GM23338 (cell line): ENCODE measurements around the gene TRIM28. TPM values are rescaled to one million over a fixed set of nuclear protein-coding genes. Genes with fewer than 3 reads are reported as not detected.

Experiments
- ATAC-seq: fragments of 200-7000 bp; cut with Tn5 transposase; 3 replicates; pipeline ENCODE4 v1.9.1; 2020
- DNase-seq: peaks from one replicate; pipeline ENCODE4 v3.0.0-alpha.2; 2015; ENCODE audit warnings: low spot score
- H2AFZ ChIP-seq: fragments of 200-600 bp; sonication (generic); 2 replicates; pipeline ENCODE4 v1.8.0; 2016; ENCODE audit warnings: antibody characterized with exemption, mild to moderate bottlenecking, moderate library complexity
- H3F3A ChIP-seq: fragments of 200-600 bp; sonication (generic); replicated peaks from 2 replicates; pipeline ENCODE4 v1.8.0; 2017; ENCODE audit warnings: antibody characterized with exemption, mixed run types, low read depth
- H3K27ac ChIP-seq: fragments of 200-600 bp; sonication (generic); 2 replicates; pipeline ENCODE4 v1.6.1; 2016; ENCODE audit warnings: low read depth
- H3K27me3 ChIP-seq: fragments of 200-600 bp; sonication (generic); 2 replicates; pipeline ENCODE4 v1.8.0; 2016; ENCODE audit warnings: mild to moderate bottlenecking, mixed run types, moderate library complexity; ENCODE audit not compliant: insufficient read depth
- H3K36me3 ChIP-seq: fragments of 200-600 bp; sonication (generic); 2 replicates; pipeline ENCODE4 v1.8.0; 2016; ENCODE audit warnings: mild to moderate bottlenecking; ENCODE audit not compliant: insufficient read depth
- H3K4me1 ChIP-seq: fragments of 200-600 bp; sonication (generic); 2 replicates; pipeline ENCODE4 v1.8.0; 2016; ENCODE audit warnings: mild to moderate bottlenecking, moderate library complexity; ENCODE audit not compliant: insufficient read depth
- H3K4me2 ChIP-seq: fragments of 200-600 bp; sonication (generic); 2 replicates; pipeline ENCODE4 v1.7.1; 2017; ENCODE audit warnings: mixed run types
- H3K4me3 ChIP-seq: fragments of 200-600 bp; sonication (generic); 2 replicates; pipeline ENCODE4 v1.6.1; 2016; ENCODE audit warnings: mixed run types
- H3K79me2 ChIP-seq: fragments of 200-600 bp; sonication (generic); replicated peaks from 2 replicates; pipeline ENCODE4 v1.8.0; 2017; ENCODE audit warnings: mild to moderate bottlenecking; ENCODE audit not compliant: insufficient read depth
- H3K9me2 ChIP-seq: fragments of 200-600 bp; sonication (generic); 2 replicates; pipeline ENCODE4 v1.8.0; 2017; ENCODE audit not compliant: insufficient read depth
- H4K20me1 ChIP-seq: fragments of 200-600 bp; sonication (generic); replicated peaks from 2 replicates; pipeline ENCODE4 v1.8.0; 2017; ENCODE audit warnings: mild to moderate bottlenecking; ENCODE audit not compliant: insufficient read depth
- H3K27ac Mint-ChIP-seq: 2 replicates; pipeline ENCODE4 v1.8.0; 2020; ENCODE audit warnings: inconsistent platforms, mild to moderate bottlenecking, moderate library complexity, mixed read lengths
- H3K27me3 Mint-ChIP-seq: 3 replicates; pipeline ENCODE4 v1.8.0; 2022; ENCODE audit warnings: low read depth, mild to moderate bottlenecking, moderate library complexity, mixed read lengths, inconsistent platforms; ENCODE audit not compliant: insufficient read depth, poor library complexity
- H3K36me3 Mint-ChIP-seq: 3 replicates; pipeline ENCODE4 v1.8.0; 2021; ENCODE audit warnings: low read depth, mild to moderate bottlenecking, inconsistent platforms, moderate library complexity, mixed read lengths
- H3K4me1 Mint-ChIP-seq: 3 replicates; pipeline ENCODE4 v1.8.0; 2020; ENCODE audit warnings: mild to moderate bottlenecking, inconsistent platforms, mixed read lengths
- H3K4me3 Mint-ChIP-seq: 3 replicates; pipeline ENCODE4 v1.8.0; 2021; ENCODE audit warnings: moderate library complexity, mild to moderate bottlenecking, inconsistent platforms, mixed read lengths
- H3K9me3 Mint-ChIP-seq: 3 replicates; pipeline ENCODE4 v1.8.0; 2020; ENCODE audit warnings: moderate library complexity, mild to moderate bottlenecking, inconsistent platforms, mixed read lengths
- CREB1 ChIP-seq: fragments of 250-450 bp; sonication (Bioruptor Pico); IDR thresholded peaks from 2 replicates; pipeline ENCODE4 v1.5.0; 2020; ENCODE audit warnings: low read depth, mild to moderate bottlenecking, moderate library complexity
- CTCF ChIP-seq, 2 experiments: fragments of 200-600 bp in 1 of 2; sonication (generic) in 1 of 2; conservative IDR thresholded peaks; 2 replicates each; pipeline versions ENCODE4 v1.5.1 to v1.6.1; 2016 to 2017; ENCODE audit warnings: antibody characterized with exemption in 2 of 2, low read depth in 2 of 2, mild to moderate bottlenecking in 2 of 2, moderate library complexity in 1 of 2
- JUNB ChIP-seq: IDR thresholded peaks from one replicate; pipeline ENCODE4 v1.6.1; 2016; ENCODE audit warnings: antibody characterized with exemption; ENCODE audit not compliant: unreplicated experiment
- ZNF462 ChIP-seq: fragments of 250-450 bp; sonication (Bioruptor Pico); IDR thresholded peaks from 2 replicates; pipeline ENCODE4 v1.5.0; 2020; ENCODE audit warnings: mild to moderate bottlenecking, moderate library complexity
- polyA plus RNA-seq: library from polyadenylated mRNA; unstranded; fragments of >200 nt; fragmentation: Nextera tagmentation; extraction: Ambion mirVana; gene quantifications from 2 replicates; pipeline ENCODE4 v1.2.1, GENCODE V29; 2016
- total RNA-seq: library from RNA; depleted of rRNA; stranded (reverse); fragments of >200 nt; shearing (Covaris generic); gene quantifications from 2 replicates; pipeline ENCODE4 v1.2.3, GENCODE V29; 2014

TRIM28 gene
- total and polyA plus RNA-seq, 2 experiments from 2014 or later, result 920 to 1,430 TPM

- no peak for TF ChIP-seq ZNF462 (CRISPR knock-in tag)
- TF ChIP-seq CREB1 (CRISPR knock-in tag), result no peak
Observed at GRCh38 chr19:58516246-58516836, 27.5 kb upstream of the TRIM28 start (continued).

GRCh38 chr19:58516964-58517833 is 26.7 kb upstream of the TRIM28 start:
- Histone ChIP-seq H3K4me2 (no peak overlapping the region), H3K79me2 (peaks cover 11% of the 10 kb centered on the region; the same call in 1 of the 2 replicates), H3K36me3 (no peaks in the 10 kb centered on the region)

More at GRCh38 chr19:58516964-58517833, 26.7 kb upstream of the TRIM28 start:
- H4K20me1 ChIP-seq, result no peaks in the 10 kb centered on the region
- H2AFZ ChIP-seq, result no peak overlapping the region
- no peak overlapping the region for H3K27ac ChIP-seq
- TF ChIP-seq JUNB (no peak), CTCF (conservative IDR thresholded peaks at IDR 0.05; ENCODE audit: low read depth in 2 of 2) (peak; percentile 41 to 71)
- H3K4me3 ChIP-seq, result no peak overlapping the region
- ATAC-seq (no peak), DNase-seq (peak; percentile 33)
- peaks cover 41% of the 10 kb centered on the region for H3K4me1 Mint-ChIP-seq
- 0 out of 3 replicates have a peak overlapping the region, but pooled peaks have one; percentile 21 for H3K4me3 Mint-ChIP-seq
- no peaks in the 10 kb centered on the region; the same call in 2 of the 3 replicates for H3K9me3 Mint-ChIP-seq
- peaks cover 42% of the 10 kb centered on the region for H3K27me3 Mint-ChIP-seq
- H3K27ac Mint-ChIP-seq, result no peak overlapping the region
- peaks cover 20% of the 10 kb centered on the region for H3K36me3 Mint-ChIP-seq
- H3K4me1 ChIP-seq, result peaks cover 36% of the 10 kb centered on the region
- peaks cover 31% of the 10 kb centered on the region for H3F3A ChIP-seq
- no peaks in the 10 kb centered on the region for H3K9me2 ChIP-seq
- no peaks in the 10 kb centered on the region for H3K27me3 ChIP-seq
